H1 (cell line): ENCODE measurements around the gene SPRR4. TPM values are rescaled to one million over a fixed set of nuclear protein-coding genes. Genes with fewer than 3 reads are reported as not detected.

Source experiments
- CREB1 ChIP-seq: IDR thresholded peaks from 2 replicates; pipeline ENCODE4 v1.6.1; 2012; ENCODE audit warnings: inconsistent platforms
- MAFK ChIP-seq: IDR thresholded peaks from 2 replicates; pipeline ENCODE4 v1.6.1; 2012; ENCODE audit warnings: low read depth, mild to moderate bottlenecking, improper control_type of control experiment, low read length
- RBBP5 ChIP-seq: IDR thresholded peaks from 2 replicates; pipeline ENCODE4 v1.7.1; 2012; ENCODE audit warnings: low read depth, mild to moderate bottlenecking, inconsistent platforms, low read length, moderate library complexity, borderline replicate concordance
- RNF2 ChIP-seq: fragments of 200-900, 300-1000 bp; sonication (generic); IDR thresholded peaks from 2 replicates; pipeline ENCODE4 v1.7.1; 2016; ENCODE audit warnings: borderline replicate concordance, low read depth, mild to moderate bottlenecking, antibody characterized with exemption, low read length; ENCODE audit not compliant: poor library complexity, severe bottlenecking; ENCODE audit errors: missing control alignments
- TEAD4 ChIP-seq: IDR thresholded peaks from 2 replicates; pipeline ENCODE4 v1.6.1; 2012; ENCODE audit warnings: low read depth, low read length, inconsistent platforms, mixed read lengths
- polyA plus RNA-seq, 7 experiments: library from polyadenylated mRNA; depleted of rRNA in 3 of 7; stranded (reverse) in 5 of 7; unstranded in 2 of 7; fragments of >200 nt in 5 of 7; fragments of 200-250 nt in 2 of 7; gene quantifications; 1 replicate in 5 of 7; 2 replicates in 1 of 7; 4 replicates in 1 of 7; pipeline versions ENCODE4 v1.2.1 to v1.2.3, GENCODE V29; 2011 to 2013; ENCODE audit warnings: missing spikeins in 2 of 7, mixed read lengths in 2 of 7
- total RNA-seq: library from RNA; stranded (reverse); fragmentation: NEBNext Ultra II Directional; extraction: Animal tissue kit (Norgen Biotek cat#: 25700); gene quantifications from 2 replicates; pipeline ENCODE4 v1.2.1, GENCODE V29; 2021

The SPRR4 gene
- total and polyA plus RNA-seq, 2 of the 8 experiments (the other 6 are each of a cell fraction or from before 2014, with no cell fraction given): not detected

DNA sequence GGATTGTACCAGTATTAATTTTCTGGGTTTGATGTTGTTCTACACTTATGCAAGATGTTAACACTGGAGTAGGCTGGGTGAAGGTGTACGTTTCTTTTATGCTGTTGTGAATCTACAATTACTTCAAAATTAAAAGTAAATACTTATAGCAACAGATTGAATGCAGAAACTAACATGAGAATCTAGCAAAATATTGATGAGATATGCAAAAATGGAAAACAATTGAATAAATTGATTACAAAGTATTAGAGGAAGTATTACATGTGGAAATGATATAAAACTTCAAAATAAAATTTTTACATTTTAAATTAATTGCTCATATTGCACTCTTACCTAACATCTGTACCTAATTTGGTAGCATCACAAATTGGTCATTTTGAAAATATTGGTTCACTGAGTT is 25.4 kb downstream of the SPRR4 start (continued):
- TF ChIP-seq CREB1: no peak
- TF ChIP-seq RBBP5: no peak
- no peak for TF ChIP-seq RNF2
- TF ChIP-seq MAFK: no peak
- TF ChIP-seq TEAD4: no peak
